ENCODE data around the gene AKNA.
"Not testable (repeated sequence)": the region's sequence is repeated elsewhere in the genome, so short reads cannot be mapped to it uniquely, and the experiment has no call there.

DNA sequence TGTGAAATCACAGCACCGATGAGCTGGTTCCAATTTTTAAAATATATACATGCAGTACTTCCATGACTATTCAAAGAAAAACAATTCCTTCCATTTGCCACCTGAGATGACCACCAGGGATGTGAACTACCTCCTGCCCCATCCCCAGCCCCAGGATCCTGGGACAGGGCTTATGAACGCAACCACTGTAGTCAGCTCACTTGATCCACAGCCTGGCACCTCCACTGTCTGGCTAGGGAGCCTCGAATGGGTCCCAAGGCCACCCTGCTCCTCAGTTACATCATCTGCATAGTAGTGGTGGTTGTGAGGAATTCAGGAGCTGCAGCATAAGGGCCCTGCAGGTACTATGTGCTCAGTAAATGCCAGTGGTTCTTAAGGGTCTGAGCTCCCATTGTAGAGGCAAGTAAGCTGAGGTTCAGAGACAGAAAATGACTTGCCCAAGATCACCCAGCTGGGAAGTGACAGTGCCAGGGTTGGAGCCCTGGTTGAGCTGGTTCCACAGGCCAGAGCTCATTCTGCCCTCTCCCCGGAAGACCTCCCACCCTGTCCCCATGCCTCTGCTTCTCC lies 55.2 kb downstream of the AKNA start:
- TF ChIP-seq, protein P1, sequence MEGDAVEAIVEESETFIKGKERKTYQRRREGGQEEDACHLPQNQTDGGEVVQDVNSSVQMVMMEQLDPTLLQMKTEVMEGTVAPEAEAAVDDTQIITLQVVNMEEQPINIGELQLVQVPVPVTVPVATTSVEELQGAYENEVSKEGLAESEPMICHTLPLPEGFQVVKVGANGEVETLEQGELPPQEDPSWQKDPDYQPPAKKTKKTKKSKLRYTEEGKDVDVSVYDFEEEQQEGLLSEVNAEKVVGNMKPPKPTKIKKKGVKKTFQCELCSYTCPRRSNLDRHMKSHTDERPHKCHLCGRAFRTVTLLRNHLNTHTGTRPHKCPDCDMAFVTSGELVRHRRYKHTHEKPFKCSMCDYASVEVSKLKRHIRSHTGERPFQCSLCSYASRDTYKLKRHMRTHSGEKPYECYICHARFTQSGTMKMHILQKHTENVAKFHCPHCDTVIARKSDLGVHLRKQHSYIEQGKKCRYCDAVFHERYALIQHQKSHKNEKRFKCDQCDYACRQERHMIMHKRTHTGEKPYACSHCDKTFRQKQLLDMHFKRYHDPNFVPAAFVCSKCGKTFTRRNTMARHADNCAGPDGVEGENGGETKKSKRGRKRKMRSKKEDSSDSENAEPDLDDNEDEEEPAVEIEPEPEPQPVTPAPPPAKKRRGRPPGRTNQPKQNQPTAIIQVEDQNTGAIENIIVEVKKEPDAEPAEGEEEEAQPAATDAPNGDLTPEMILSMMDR (IDR thresholded peaks at IDR 0.05) = not testable (repeated sequence)
- TF ChIP-seq EZH2phosphoT487, EZH2 (IDR thresholded peaks at IDR 0.05): not testable (repeated sequence)
